ENCODE measurements around the gene EML1.

EML1 gene

DNA sequence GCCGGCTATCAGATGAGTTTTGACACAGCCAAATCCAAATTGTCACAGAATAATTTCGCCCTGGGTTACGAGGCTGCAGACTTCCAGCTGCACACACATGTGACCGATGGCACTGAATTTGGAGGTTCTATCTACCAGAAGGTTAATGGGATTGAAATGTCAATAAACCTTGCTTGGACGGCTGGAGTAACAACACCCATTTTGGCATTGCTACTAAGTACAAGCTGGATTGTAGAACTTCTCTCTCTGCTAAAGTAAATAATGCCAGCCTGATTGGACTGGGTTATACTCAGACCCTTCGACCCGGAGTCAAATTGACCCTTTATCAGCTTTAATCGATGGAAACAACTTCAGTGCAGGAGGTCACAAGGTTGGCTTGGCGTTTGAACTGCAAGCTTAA lies 171.8 kb downstream of the EML1 start:
- no peaks in the 10 kb centered on the region for H3K4me1 Mint-ChIP-seq
- no peak overlapping the region for H3K27ac Mint-ChIP-seq
- no peak for DNase-seq
- no peak overlapping the region for H3K4me3 Mint-ChIP-seq
- peaks cover 58 to 73% of the 10 kb centered on the region in 2 donors for H3K27me3 Mint-ChIP-seq
- H3K36me3 Mint-ChIP-seq: no peaks in the 10 kb centered on the region
- no peak for ATAC-seq (replicated peaks)
- H3K9me3 Mint-ChIP-seq: no peaks in the 10 kb centered on the region

DNA sequence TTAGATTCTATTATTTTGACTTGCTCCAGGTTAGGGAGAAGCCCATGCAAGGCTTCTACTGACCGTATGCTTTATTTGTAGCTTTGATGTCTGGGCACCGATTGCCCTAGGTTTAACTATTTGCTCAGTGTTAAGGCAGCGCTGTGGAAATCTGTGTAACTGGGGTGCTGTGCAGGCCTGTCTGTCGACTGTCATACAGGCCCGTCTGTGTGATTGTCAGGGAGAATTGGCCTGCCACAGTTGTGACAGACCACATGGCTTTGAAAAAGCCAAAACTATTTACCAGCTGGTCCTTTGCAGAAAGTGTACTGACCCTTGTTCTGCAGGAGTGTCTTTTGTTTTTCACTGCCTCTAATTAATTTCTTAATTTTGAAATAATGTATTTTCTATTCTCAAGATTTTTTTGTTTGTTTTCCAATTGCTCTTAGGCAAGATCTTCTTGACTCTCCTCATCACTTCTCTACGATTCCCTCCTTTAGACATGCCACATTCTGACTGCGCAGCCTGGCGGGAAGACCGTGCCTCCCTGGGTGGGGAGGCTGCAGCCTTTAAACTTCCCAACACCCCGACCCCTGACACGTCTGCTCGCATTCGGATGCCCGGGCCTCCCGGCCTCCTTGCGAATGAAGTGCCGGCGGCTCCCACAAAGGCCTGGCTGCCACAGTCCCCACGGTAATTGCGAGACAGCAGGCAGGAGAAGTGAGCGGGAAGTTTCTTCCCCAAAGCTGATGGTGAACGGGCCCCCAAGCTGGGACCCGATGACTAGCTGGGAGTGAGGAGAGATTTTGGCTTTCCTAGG lies 173.0 kb downstream of the EML1 start:
- H3K4me1 Mint-ChIP-seq: no peaks in the 10 kb centered on the region
- DNase-seq (no peak), ATAC-seq (replicated peaks) (no peak)
- no peak overlapping the region for H3K4me3 Mint-ChIP-seq
- H3K36me3 Mint-ChIP-seq: peaks cover 0 to 2% of the 10 kb centered on the region in 2 donors
- H3K9me3 Mint-ChIP-seq: no peaks in the 10 kb centered on the region
- peaks cover 51 to 69% of the 10 kb centered on the region in 2 donors for H3K27me3 Mint-ChIP-seq
- no peak overlapping the region for H3K27ac Mint-ChIP-seq

- no peaks in the 10 kb centered on the region for H3K9me3 Mint-ChIP-seq
- no peak for ATAC-seq (replicated peaks)
- no peak for DNase-seq
- H3K27me3 Mint-ChIP-seq: peaks cover 48 to 66% of the 10 kb centered on the region in 2 donors
- H3K36me3 Mint-ChIP-seq: peaks cover 0 to 2% of the 10 kb centered on the region in 2 donors
- H3K4me3 Mint-ChIP-seq: no peak overlapping the region
- H3K4me1 Mint-ChIP-seq: no peaks in the 10 kb centered on the region
- H3K27ac Mint-ChIP-seq: no peak overlapping the region
Observed at GRCh38 chr14:99966912-99967311, 173.7 kb downstream of the EML1 start.

DNA sequence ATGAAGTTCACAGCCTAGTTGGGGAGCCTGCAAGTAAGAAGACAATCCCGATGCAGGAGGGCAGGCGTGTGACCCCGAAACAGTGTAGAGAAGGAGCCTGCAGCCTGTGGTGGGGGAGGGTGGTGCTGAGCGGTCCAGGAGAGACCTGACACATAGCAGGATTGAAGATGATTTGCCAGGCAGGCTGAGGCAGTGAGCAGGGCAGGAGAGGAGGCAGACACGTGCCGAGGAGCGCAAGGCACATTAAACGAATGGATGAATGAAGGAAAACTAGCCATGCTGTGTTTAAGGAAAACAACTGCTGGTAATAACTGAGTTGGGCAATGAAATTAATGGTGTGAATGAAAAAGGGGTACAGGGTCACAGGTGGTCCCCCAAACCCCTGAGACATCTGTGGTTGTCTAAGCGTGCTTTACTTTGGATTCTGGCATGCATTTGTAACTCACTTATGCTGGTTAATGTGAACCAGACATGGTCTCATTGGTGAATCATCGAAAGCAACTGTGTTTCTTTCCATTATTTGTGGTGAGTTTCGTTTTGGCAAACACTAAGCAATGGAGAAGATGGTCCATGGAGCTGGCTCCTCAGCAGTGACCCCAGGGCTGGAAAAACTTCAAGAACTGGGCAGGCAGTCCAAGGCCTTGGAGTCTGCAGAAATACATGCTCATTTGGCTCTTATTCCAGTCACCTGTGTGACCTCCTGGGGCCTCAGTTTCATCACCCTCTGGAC lies 175.1 kb downstream of the EML1 start:
- ATAC-seq (replicated peaks) (no peak), DNase-seq (no peak)
- Mint-ChIP-seq H3K9me3 (no peaks in the 10 kb centered on the region), H3K36me3 (peaks cover 0 to 5% of the 10 kb centered on the region in 2 donors), H3K4me3 (no peak overlapping the region), H3K4me1 (peaks cover 6 to 9% of the 10 kb centered on the region in 2 donors), H3K27ac (no peak overlapping the region), H3K27me3 (peaks cover 42 to 63% of the 10 kb centered on the region in 2 donors)

GRCh38 chr14:99968941-99969340 lies 175.7 kb downstream of the EML1 start:
- peaks cover 7 to 9% of the 10 kb centered on the region in 2 donors for H3K4me1 Mint-ChIP-seq
- peaks cover 42 to 59% of the 10 kb centered on the region in 2 donors for H3K27me3 Mint-ChIP-seq
- no peak overlapping the region for H3K4me3 Mint-ChIP-seq
- DNase-seq: no peak
- peaks cover 0 to 5% of the 10 kb centered on the region in 2 donors for H3K36me3 Mint-ChIP-seq
- ATAC-seq (replicated peaks): no peak
- no peaks in the 10 kb centered on the region for H3K9me3 Mint-ChIP-seq
- H3K27ac Mint-ChIP-seq: no peak overlapping the region

- DNase-seq (no peak), ATAC-seq (replicated peaks) (no peak)
- Mint-ChIP-seq H3K9me3 (no peaks in the 10 kb centered on the region), H3K27ac (no peak overlapping the region), H3K27me3 (peaks cover 36 to 52% of the 10 kb centered on the region in 2 donors), H3K4me1 (peaks cover 7 to 9% of the 10 kb centered on the region in 2 donors), H3K36me3 (peaks cover 0 to 5% of the 10 kb centered on the region in 2 donors), H3K4me3 (no peak overlapping the region)
Observed at GRCh38 chr14:99969673-99970322, 176.6 kb downstream of the EML1 start.

DNA sequence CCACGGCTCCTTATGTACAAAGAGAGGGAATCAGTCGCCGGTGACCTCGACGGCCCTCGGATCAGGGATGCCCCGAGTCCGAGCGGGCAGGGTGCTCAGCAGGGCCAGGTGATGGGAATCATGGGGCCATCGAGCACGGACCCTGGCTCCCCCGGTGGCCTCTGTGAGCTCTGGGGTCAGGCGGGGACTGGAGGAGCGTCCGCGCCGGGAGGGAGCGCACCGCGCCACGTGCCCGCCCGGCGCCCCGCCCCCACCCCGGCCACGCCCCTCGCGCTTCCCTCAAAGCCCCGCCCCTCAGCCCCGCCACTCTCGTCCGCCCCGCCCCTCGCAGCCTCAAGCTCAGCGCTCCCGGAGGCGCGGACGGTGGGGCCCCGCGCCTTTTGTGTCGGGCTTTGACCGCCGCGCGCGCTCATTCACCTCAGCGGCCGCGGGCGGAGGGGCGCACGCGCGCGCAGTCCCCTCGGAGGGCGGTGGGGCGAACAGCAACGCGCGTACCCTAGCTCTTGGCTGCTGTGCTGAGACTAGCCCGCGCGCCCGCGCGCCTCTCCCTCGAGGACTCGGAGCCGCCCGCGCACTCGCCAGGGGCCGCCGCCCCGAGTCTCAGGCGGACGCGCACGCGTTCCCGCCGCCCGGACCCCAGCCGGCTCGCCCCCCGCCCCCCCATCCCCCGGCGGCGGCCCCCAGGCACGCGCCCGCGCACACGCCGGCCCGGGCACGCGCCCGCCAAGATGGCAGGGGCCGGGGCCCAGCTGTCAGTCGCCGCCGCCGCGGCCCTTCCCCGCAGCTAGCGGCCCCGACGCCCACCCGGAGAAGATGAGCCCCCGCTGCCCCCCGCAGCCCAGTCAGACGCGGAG lies 178.1 kb downstream of the EML1 start:
- peak overlapping the region; percentile 64 to 80 for H3K4me3 Mint-ChIP-seq
- H3K27me3 Mint-ChIP-seq: peaks cover 30 to 51% of the 10 kb centered on the region in 2 donors
- DNase-seq (peak; percentile 67), ATAC-seq (replicated peaks) (peak; percentile 87 to 88)
- no peaks in the 10 kb centered on the region for H3K9me3 Mint-ChIP-seq
- peaks cover 7 to 9% of the 10 kb centered on the region in 2 donors for H3K4me1 Mint-ChIP-seq
- peaks cover 0 to 5% of the 10 kb centered on the region in 2 donors for H3K36me3 Mint-ChIP-seq
- no peak overlapping the region for H3K27ac Mint-ChIP-seq

DNA sequence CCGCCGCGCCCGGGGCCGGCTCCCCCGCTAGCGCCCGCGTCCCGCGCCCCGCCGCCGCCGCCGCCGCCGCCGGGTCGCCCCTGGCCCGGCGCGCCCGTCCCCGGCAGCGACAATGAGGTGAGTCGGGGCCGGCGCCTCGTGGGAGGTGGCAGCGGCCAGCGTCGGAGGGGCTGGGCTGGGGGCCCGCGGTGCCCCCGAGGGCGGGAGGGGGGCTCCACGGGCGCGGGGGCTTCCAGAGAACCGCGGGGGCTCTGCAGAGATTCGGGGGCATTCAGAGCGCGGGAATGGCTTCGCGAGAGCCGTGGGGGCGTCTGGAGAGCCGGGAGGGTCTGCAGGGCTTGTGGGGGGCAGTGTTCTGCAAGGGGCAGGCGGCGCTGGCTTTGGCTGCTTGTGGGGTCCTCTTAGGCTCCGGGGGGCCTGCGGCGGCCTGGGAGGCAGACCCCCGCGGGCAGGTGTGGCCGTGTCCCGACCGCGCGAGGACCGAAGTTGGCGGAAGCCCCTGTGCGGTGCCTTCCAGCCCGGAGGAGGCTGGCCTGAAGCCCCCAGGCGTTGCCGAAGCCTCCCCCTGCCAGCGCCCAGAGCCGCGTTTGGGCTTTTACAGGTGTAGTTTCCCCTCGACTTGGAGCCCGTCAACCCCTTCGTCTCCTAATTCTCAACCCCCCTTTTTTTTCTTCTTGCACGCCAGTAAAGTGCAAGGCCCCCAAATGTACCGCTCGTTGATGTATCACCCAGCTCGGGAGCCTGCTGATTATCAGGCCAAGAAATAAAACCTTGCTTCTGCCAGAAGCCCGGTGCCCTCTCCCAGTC lies 178.9 kb downstream of the EML1 start:
- DNase-seq (no peak), ATAC-seq (replicated peaks) (peak; percentile 44 to 48)
- Mint-ChIP-seq H3K4me1 (peaks cover 7 to 9% of the 10 kb centered on the region in 2 donors), H3K4me3 (peak overlapping the region; percentile 85 to 88), H3K27ac (peak overlapping the region; percentile 81), H3K9me3 (no peaks in the 10 kb centered on the region), H3K36me3 (peaks cover 0 to 5% of the 10 kb centered on the region in 2 donors), H3K27me3 (peaks cover 36 to 43% of the 10 kb centered on the region in 2 donors)

- Mint-ChIP-seq H3K36me3 (peaks cover 0 to 5% of the 10 kb centered on the region in 2 donors), H3K9me3 (no peaks in the 10 kb centered on the region), H3K27ac (peak overlapping the region; percentile 81), H3K4me3 (peak overlapping the region; percentile 85 to 88), H3K4me1 (peaks cover 7 to 9% of the 10 kb centered on the region in 2 donors), H3K27me3 (peaks cover 32 to 38% of the 10 kb centered on the region in 2 donors)
- ATAC-seq (replicated peaks) (no peak), DNase-seq (no peak)
Observed at GRCh38 chr14:99972748-99973466, 179.7 kb downstream of the EML1 start.

- no peak for ATAC-seq (replicated peaks)
- H3K4me3 Mint-ChIP-seq: no peak overlapping the region
- H3K27ac Mint-ChIP-seq: no peak overlapping the region
- peaks cover 15 to 16% of the 10 kb centered on the region in 2 donors for H3K27me3 Mint-ChIP-seq
- no peaks in the 10 kb centered on the region for H3K9me3 Mint-ChIP-seq
- peaks cover 7 to 9% of the 10 kb centered on the region in 2 donors for H3K4me1 Mint-ChIP-seq
- DNase-seq: no peak
- H3K36me3 Mint-ChIP-seq: peaks cover 0 to 5% of the 10 kb centered on the region in 2 donors
Observed at GRCh38 chr14:99975190-99975589, 182.0 kb downstream of the EML1 start.

- Mint-ChIP-seq H3K27ac (no peak overlapping the region), H3K36me3 (peaks cover 0 to 3% of the 10 kb centered on the region in 2 donors), H3K4me3 (no peak overlapping the region), H3K9me3 (no peaks in the 10 kb centered on the region), H3K4me1 (peaks cover 7 to 9% of the 10 kb centered on the region in 2 donors), H3K27me3 (peaks cover 9 to 15% of the 10 kb centered on the region in 2 donors)
- ATAC-seq (replicated peaks) (no peak), DNase-seq (no peak)
Observed at GRCh38 chr14:99976021-99976420, 182.8 kb downstream of the EML1 start.

DNA sequence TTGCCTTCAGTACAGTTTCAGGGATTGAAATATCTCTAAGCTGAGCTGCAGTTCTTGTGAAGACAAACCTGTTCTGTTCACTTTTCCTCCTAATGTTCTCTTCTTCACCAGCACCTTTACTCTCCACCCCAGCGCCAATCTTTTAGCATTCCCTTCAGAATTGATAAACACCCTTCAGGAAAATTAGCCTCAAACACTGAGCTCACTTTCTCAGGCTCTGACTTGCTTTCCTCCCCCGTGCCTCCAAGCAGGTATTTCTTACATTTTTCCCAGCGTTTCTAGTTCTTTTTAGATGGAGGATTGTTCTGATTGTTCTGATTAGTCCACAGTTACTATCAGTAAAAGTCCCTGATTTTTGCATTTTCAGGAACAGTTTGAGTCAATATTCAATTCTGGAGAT lies 183.5 kb downstream of the EML1 start:
- peaks cover 9 to 16% of the 10 kb centered on the region in 2 donors for H3K27me3 Mint-ChIP-seq
- peaks cover 0 to 3% of the 10 kb centered on the region in 2 donors for H3K36me3 Mint-ChIP-seq
- H3K4me1 Mint-ChIP-seq: peaks cover 7 to 9% of the 10 kb centered on the region in 2 donors
- H3K4me3 Mint-ChIP-seq: no peak overlapping the region
- no peak for DNase-seq
- no peaks in the 10 kb centered on the region for H3K9me3 Mint-ChIP-seq
- no peak overlapping the region for H3K27ac Mint-ChIP-seq
- ATAC-seq (replicated peaks): no peak

Data from stimulated activated naive B cell treated with anti-CD40 and anti-IgM and Interleukin-4, amounts not matched to agents 10 μg/mL and 1 μg/mL and 100 μg/mL, for 72 hours (primary cell).